Activated CD4-positive, alpha-beta T cell treated with anti-CD3 and anti-CD28 coated beads, Interleukin-2, amount 10 ng/mL, durations not matched to agents 24 days and 14 days (primary cell): ENCODE measurements around the gene ABCC1. TPM values are rescaled to one million over a fixed set of nuclear protein-coding genes. Genes with fewer than 3 reads are reported as not detected.

Source experiments
- DNase-seq: peaks from one replicate; pipeline ENCODE4 v3.0.0; 2022
- H3K27ac Mint-ChIP-seq: one replicate; pipeline ENCODE4 v1.8.0; 2022; ENCODE audit warnings: mild to moderate bottlenecking, mixed read lengths
- H3K27me3 Mint-ChIP-seq: one replicate; pipeline ENCODE4 v1.8.0; 2022; ENCODE audit warnings: mixed read lengths
- H3K36me3 Mint-ChIP-seq: one replicate; pipeline ENCODE4 v1.8.0; 2022; ENCODE audit warnings: low read depth, mild to moderate bottlenecking, mixed read lengths
- H3K4me1 Mint-ChIP-seq: one replicate; pipeline ENCODE4 v1.8.0; 2021; ENCODE audit warnings: mixed read lengths
- H3K4me3 Mint-ChIP-seq: one replicate; pipeline ENCODE4 v1.8.0; 2022; ENCODE audit warnings: mild to moderate bottlenecking, moderate library complexity, mixed read lengths
- H3K9me3 Mint-ChIP-seq: one replicate; pipeline ENCODE4 v1.8.0; 2021; ENCODE audit warnings: mixed read lengths
- intact Hi-C: fragments of 100-400 bp; cut with micrococcal nuclease; formaldehyde crosslinking; loops from one replicate; pipeline ENCODE4 v1.15.1; 2023
- total RNA-seq: library from RNA; stranded (reverse); gene quantifications from 2 replicates; pipeline ENCODE4 v1.2.3, GENCODE V29; 2022

The ABCC1 gene
- total RNA-seq, 1 donor from 2014 or later, result 92.2 TPM

DNA sequence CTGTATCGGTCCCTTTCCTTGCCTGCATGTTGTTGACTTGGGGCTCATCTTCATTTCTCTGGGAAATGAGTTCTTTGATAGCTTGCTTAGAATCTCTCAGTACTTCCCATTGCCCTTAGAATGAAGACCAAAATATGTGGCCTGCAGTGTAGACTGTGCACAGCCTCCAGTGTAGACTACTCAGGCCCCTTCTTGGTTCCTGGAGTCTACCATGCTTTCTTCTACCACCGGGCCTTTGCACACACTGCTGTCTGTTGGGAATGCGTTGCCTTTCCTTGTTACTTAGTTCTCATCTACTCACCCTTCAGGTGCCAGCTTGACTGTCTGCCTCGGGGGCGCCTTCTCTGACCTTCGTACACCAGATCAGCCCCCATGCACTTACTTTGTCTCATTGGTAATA lies 82.0 kb downstream of the ABCC1 start:
- no peaks in the 10 kb centered on the region for H3K27me3 Mint-ChIP-seq
- no peaks in the 10 kb centered on the region for H3K9me3 Mint-ChIP-seq
- DNase-seq, result no peak
- no peak overlapping the region for H3K4me3 Mint-ChIP-seq
- no peak overlapping the region for H3K27ac Mint-ChIP-seq
- intact Hi-C loops, result no loop called here
- peaks cover 38% of the 10 kb centered on the region for H3K36me3 Mint-ChIP-seq
- H3K4me1 Mint-ChIP-seq, result peaks cover 19% of the 10 kb centered on the region

DNA sequence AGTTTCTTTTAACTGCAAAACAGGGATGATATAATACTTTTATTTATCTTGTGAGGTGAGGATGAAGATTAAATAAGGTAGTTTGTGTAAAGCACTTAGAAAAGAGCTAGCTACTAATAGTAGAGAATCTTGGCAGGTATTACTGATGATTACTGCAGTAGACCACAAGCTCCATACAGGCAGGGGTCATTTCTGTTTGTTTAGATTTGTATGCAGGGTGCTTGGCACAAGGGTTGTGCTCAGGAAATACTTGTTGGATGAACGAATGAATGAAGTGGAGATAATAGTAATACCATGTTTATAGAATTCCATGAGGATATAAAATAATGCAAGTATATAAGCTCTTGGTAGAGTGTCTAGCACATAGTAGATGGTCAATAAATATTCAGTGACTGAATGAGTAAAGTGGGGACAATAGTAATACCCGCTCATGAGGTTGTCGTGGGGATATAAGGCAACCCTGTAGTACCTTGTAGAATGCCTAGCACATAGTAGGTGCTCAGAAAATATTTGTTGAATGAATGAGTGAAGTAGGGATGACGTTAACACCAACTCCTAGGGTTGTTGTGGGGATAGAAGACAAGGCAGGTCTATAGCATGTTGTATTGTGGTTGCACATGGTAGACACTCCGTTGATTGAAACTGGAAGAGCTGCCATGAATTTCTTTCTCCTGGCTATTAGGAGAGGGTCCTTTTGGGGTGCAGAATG lies 83.0 kb downstream of the ABCC1 start:
- Mint-ChIP-seq H3K4me1 (peaks cover 16% of the 10 kb centered on the region), H3K36me3 (peaks cover 44% of the 10 kb centered on the region), H3K9me3 (no peaks in the 10 kb centered on the region), H3K27ac (peak overlapping the region; percentile 76), H3K27me3 (no peaks in the 10 kb centered on the region), H3K4me3 (no peak overlapping the region)
- intact Hi-C loops, result no loop called here
- no peak for DNase-seq

DNA sequence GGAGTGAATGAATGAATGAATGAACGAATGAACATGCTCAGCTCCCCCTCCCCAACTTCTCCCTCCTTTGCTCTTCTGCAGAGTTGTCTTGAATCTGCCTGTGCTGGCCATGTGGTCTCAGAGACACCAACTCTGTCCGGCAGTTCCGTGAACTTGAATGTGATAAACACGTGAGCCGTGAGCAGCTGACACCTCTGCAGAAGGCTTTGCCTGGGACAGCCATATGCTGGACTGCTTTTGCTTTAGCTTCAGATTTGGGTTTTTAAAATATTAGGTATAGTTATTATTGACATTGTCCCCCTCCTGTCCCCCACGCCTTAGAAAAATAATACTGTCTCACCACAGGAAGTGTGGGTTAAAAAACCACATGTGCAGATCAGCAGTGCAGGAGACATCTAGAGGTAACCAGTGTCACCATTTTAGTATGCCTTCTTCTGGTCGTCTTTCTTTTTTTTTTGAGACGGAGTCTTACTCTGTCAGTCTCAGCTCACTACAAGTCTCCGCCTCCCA lies 83.8 kb downstream of the ABCC1 start:
- H3K4me3 Mint-ChIP-seq, result peak overlapping the region; percentile 7
- H3K27me3 Mint-ChIP-seq, result no peaks in the 10 kb centered on the region
- H3K9me3 Mint-ChIP-seq, result no peaks in the 10 kb centered on the region
- peak; percentile 77 for DNase-seq
- peaks cover 17% of the 10 kb centered on the region for H3K4me1 Mint-ChIP-seq
- intact Hi-C loops, result no loop called here
- peak overlapping the region; percentile 76 for H3K27ac Mint-ChIP-seq
- H3K36me3 Mint-ChIP-seq, result peaks cover 49% of the 10 kb centered on the region

DNA sequence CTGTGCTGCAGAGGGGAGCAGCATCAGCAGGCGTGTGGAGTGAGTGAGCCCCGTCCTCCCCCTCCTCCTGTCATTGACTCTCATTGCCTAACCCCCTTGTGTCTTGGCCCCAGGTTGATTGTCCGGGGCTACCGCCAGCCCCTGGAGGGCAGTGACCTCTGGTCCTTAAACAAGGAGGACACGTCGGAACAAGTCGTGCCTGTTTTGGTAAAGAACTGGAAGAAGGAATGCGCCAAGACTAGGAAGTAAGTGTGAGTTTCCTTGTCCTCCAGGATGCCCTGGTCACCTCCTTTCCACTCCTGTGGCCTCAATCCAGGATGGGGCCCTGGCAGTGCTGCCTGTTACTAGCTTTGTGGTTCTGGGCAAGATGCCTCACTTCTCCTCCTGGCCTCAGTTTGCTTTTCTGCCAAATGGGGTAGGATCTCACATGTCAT lies 87.0 kb downstream of the ABCC1 start:
- H3K27me3 Mint-ChIP-seq, result no peaks in the 10 kb centered on the region
- no peak for DNase-seq
- no peak overlapping the region for H3K4me3 Mint-ChIP-seq
- H3K36me3 Mint-ChIP-seq, result peaks cover 59% of the 10 kb centered on the region
- intact Hi-C loops, result no loop called here
- H3K4me1 Mint-ChIP-seq, result peaks cover 28% of the 10 kb centered on the region
- no peaks in the 10 kb centered on the region for H3K9me3 Mint-ChIP-seq
- H3K27ac Mint-ChIP-seq, result no peak overlapping the region

DNA sequence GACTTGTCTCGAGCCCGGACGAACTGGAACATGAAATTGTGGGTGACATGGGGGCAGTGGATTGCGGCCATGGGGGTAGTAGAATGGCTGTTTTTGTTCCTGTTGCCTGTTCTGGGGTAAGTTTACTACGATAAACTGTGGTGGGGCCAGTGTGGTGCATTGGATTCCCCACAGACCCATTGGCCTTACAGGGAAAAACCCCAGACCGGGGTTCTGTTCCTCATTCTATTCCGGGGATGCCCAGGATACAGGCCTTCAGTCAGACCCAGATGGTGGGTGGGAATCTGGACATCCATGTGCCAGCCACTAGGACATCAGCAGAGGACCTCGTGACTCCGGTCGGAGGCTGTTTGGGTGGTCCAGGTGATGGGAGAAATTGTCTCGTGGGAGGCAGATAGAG lies 88.1 kb downstream of the ABCC1 start:
- Mint-ChIP-seq H3K4me3 (no peak overlapping the region), H3K27ac (no peak overlapping the region), H3K4me1 (peaks cover 27% of the 10 kb centered on the region), H3K9me3 (no peaks in the 10 kb centered on the region), H3K36me3 (peaks cover 62% of the 10 kb centered on the region), H3K27me3 (no peaks in the 10 kb centered on the region)
- intact Hi-C loops, result no loop called here
- DNase-seq, result no peak

DNA sequence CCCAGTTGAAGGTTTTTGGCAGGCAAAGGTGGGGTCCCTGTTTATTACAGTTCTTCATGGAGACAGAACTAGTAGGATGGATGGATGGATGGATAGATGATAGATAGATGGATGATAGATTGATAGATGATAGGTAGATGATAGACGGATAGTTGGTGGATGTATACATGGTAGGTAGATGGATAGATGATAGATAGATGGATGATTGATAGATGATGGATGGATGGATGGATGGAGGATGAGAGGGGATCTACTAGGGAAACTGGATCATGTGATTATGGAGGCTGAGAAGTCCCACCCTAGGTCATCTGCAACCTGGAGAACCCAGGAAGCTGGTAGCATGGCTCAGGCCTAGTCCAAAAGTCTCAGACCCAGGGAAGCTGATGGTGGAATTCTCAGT lies 88.6 kb downstream of the ABCC1 start:
- no peaks in the 10 kb centered on the region for H3K27me3 Mint-ChIP-seq
- no peaks in the 10 kb centered on the region for H3K9me3 Mint-ChIP-seq
- peaks cover 61% of the 10 kb centered on the region for H3K36me3 Mint-ChIP-seq
- DNase-seq, result no peak
- peak overlapping the region; percentile 9 for H3K27ac Mint-ChIP-seq
- H3K4me3 Mint-ChIP-seq, result no peak overlapping the region
- intact Hi-C loops, result no loop called here
- H3K4me1 Mint-ChIP-seq, result peaks cover 23% of the 10 kb centered on the region

DNA sequence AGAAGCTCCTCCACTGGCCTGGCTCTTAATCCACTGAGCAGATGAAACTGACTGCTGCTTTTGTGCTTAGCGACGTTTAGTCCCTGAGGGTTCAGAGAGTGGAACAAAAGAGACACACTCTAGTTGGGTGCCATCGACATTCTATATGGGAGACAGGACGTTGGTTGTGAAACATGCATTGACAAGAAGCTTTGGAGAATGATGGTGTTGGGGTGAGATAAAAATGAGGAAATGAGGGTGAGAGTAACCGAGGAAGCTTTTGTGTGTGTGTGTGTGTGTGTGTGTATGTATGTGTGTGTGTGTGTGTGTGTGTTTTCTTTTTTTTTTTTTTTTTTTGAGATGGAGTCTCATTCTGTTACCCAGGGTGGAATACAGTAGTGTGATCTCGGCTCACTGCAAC lies 89.5 kb downstream of the ABCC1 start:
- H3K4me1 Mint-ChIP-seq, result peaks cover 14% of the 10 kb centered on the region
- H3K27me3 Mint-ChIP-seq, result no peaks in the 10 kb centered on the region
- no peaks in the 10 kb centered on the region for H3K9me3 Mint-ChIP-seq
- intact Hi-C loops, result no loop called here
- H3K27ac Mint-ChIP-seq, result peak overlapping the region; percentile 44
- no peak for DNase-seq
- H3K4me3 Mint-ChIP-seq, result no peak overlapping the region
- peaks cover 62% of the 10 kb centered on the region for H3K36me3 Mint-ChIP-seq

DNA sequence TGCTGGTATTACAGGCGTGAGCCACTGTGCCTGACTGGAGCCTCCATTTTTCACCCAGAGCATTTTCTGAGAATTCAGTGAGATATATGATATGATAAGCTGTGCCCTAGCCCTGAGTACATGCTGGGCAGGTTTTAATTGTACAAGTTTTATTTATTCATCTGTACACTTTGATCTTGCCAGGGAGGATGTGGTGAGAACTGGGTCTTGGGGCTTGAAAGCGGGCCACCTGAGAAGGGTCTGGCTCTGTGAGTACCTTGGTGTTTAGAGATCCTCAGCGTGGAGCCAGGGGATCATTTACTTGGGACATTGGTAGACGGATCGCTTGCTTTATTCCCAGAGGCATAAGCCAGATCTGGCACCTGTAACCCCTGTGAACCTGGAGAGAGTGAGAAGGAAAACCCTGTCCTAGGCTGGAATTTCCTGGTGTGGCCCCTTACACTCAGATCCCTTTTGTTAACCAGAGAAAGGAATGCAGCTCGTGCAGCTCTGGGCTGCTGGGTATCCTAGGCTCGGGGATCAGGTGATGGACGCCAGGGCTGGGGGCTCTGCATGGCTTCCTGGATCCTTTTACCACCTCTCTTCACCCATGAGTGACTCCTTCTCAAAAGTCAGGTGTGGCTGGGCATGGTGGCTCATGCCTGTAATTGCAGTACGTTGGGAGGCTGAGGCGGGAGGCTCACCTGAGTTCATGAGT lies 91.9 kb downstream of the ABCC1 start:
- peak overlapping the region; percentile 68 for H3K27ac Mint-ChIP-seq
- intact Hi-C loops, result no loop called here

DNA sequence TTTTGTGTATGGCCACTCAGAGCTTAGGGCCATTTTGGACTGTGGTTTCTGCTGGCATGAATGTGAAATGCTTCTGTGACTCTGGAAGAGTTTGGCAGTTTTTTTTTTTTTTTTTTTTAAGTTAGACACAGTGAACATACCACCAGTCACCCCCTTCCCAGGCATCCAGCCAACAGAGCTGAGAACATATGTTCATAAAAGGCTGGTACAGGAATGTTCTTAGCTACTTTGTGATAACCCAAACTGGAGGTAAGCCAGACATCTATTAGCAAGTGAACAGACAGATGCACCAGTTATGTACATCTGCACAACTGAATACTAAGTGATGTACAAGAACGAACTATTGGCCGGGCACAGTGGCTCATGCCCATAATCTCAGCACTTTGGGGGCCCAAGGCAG lies 92.7 kb downstream of the ABCC1 start:
- H3K36me3 Mint-ChIP-seq, result peaks cover 72% of the 10 kb centered on the region
- no peak overlapping the region for H3K4me3 Mint-ChIP-seq
- no peaks in the 10 kb centered on the region for H3K9me3 Mint-ChIP-seq
- peaks cover 27% of the 10 kb centered on the region for H3K4me1 Mint-ChIP-seq
- H3K27ac Mint-ChIP-seq, result no peak overlapping the region
- no peak for DNase-seq
- H3K27me3 Mint-ChIP-seq, result no peaks in the 10 kb centered on the region
- intact Hi-C loops, result no loop called here

More for the DNA sequence above, 91.9 kb downstream of the ABCC1 start:
- Mint-ChIP-seq H3K9me3 (no peaks in the 10 kb centered on the region), H3K27me3 (no peaks in the 10 kb centered on the region), H3K36me3 (peaks cover 74% of the 10 kb centered on the region), H3K4me3 (no peak overlapping the region), H3K4me1 (peaks cover 27% of the 10 kb centered on the region)
- no peak for DNase-seq

DNA sequence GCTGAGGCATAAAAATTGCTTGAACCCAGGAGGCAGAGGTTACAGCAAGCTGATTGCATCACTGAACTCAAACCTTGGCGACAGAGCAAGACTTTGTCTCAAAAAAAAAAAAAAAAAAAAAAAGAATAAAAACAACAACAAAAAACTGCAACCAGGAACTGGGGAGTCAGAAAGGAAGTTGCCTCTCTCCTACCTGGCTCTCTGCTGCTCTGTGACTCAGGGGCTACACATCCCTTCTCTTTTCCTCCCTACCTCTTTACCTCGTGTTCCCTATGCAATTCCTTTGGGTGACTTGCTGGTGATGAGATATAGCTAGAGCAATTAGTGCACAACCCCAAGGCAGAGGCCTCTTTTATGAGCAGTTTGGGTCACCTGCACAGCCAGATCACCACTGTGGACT lies 95.9 kb downstream of the ABCC1 start:
- intact Hi-C loops, result loop anchor here (5.0 kb wide), 1 partner anchor 93 kb away; no protein-coding TSS in a partner anchor
- no peak overlapping the region for H3K4me3 Mint-ChIP-seq
- peaks cover 17% of the 10 kb centered on the region for H3K4me1 Mint-ChIP-seq
- peaks cover 70% of the 10 kb centered on the region for H3K36me3 Mint-ChIP-seq
- no peaks in the 10 kb centered on the region for H3K9me3 Mint-ChIP-seq
- H3K27me3 Mint-ChIP-seq, result no peaks in the 10 kb centered on the region
- no peak for DNase-seq
- peak overlapping the region; percentile 39 for H3K27ac Mint-ChIP-seq

DNA sequence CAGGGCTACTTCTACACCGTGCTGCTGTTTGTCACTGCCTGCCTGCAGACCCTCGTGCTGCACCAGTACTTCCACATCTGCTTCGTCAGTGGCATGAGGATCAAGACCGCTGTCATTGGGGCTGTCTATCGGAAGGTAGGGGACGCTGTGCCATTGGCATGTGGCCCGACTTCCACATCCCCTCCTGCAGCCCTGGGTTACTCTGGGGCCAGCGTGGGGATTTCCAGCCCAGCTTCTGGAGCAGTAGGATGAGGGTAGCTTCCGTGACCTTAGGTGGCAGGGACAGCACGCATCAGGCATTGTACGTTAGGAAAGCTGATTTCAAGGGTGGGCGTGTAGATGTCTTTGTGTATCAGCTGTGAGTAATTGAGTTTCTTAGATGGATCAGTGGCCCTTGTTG lies 96.5 kb downstream of the ABCC1 start:
- Mint-ChIP-seq H3K4me1 (peaks cover 17% of the 10 kb centered on the region), H3K27ac (no peak overlapping the region), H3K9me3 (no peaks in the 10 kb centered on the region), H3K27me3 (no peaks in the 10 kb centered on the region), H3K36me3 (peaks cover 72% of the 10 kb centered on the region), H3K4me3 (no peak overlapping the region)
- DNase-seq, result peak; percentile 62
- intact Hi-C loops, result loop anchor here (5.0 kb wide), 1 partner anchor 94 kb away; no protein-coding TSS in a partner anchor

DNA sequence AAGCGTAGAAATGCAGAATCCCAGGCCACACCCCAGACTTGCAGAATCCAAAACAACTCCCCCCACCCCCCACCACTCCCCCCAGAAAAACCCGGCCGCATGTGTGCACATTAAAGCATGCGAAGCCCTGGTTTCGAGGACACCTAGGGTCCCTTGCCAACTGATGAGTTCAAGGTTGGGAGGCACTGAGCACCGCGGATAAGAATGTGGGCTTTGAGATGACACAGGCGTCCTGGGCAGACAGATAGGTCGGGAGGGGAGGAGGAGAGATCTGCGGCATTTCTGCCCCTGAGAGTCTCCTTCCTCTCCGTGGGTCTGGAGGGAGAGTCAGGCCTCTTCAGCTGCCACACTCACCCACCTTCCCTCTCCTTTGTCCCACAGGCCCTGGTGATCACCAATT lies 98.3 kb downstream of the ABCC1 start:
- no peak for DNase-seq
- Mint-ChIP-seq H3K4me3 (no peak overlapping the region), H3K9me3 (no peaks in the 10 kb centered on the region), H3K27ac (no peak overlapping the region), H3K27me3 (no peaks in the 10 kb centered on the region), H3K4me1 (peaks cover 13% of the 10 kb centered on the region), H3K36me3 (peaks cover 72% of the 10 kb centered on the region)
- intact Hi-C loops, result loop anchor here (5.0 kb wide), 1 partner anchor 95 kb away; no protein-coding TSS in a partner anchor

DNA sequence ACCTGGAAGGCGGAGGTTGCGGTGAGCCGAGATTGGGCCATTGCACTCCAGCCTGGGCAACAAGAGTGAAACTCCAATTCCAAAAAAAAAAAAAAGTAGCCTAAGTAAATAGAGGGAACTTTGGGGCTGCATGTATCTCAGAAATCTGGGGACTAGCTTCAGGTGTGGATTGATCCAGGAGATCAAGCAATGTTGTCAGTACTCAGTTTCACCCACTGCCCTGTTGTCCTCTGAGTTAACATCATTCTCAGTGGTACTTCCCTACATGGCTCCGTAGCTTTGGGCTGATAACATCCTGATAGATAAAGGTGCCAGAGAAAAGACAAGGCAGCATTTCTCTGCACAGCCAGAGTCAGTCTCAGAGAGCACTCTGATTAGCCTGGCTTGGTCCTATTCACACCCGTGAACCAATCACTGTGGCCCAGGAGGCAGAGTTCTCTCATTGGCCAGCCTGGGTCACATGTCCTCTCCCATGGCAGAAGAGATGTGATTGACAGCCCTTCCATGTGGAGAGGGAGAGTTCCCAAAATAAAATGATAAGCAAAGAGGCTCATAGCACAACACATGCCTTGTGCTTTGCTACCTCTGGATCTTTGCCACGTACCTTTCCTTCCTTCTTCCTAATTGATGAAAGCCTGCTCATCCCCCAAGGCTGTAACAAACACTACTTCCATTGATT lies 99.6 kb downstream of the ABCC1 start:
- no peak overlapping the region for H3K4me3 Mint-ChIP-seq
- peaks cover 67% of the 10 kb centered on the region for H3K36me3 Mint-ChIP-seq
- H3K9me3 Mint-ChIP-seq, result no peaks in the 10 kb centered on the region
- H3K4me1 Mint-ChIP-seq, result peaks cover 13% of the 10 kb centered on the region
- H3K27me3 Mint-ChIP-seq, result no peaks in the 10 kb centered on the region
- DNase-seq, result no peak
- no peak overlapping the region for H3K27ac Mint-ChIP-seq
- intact Hi-C loops, result loop anchor here (5.0 kb wide), 1 partner anchor 97 kb away; no protein-coding TSS in a partner anchor

DNA sequence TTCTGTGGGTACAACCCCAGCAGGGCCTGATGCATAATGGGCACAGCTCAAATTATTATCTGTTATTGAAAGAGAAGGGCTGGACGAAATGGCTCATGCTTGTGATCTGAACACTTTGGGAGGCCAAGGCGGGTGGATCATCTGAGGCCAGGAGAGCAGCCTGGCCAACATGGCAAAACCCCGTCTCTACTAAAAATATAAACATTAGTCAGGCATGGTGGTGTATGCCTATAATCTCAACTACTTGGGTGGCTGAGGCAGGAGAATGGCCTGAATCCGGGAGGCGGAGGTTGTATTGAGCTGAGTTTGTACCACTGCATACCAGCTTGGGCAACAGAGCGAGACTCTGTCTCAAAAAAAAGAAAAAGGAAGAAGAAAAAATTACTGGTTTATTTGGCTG lies 100.7 kb downstream of the ABCC1 start:
- no peaks in the 10 kb centered on the region for H3K9me3 Mint-ChIP-seq
- H3K4me3 Mint-ChIP-seq, result no peak overlapping the region
- H3K36me3 Mint-ChIP-seq, result peaks cover 69% of the 10 kb centered on the region
- peaks cover 9% of the 10 kb centered on the region for H3K4me1 Mint-ChIP-seq
- intact Hi-C loops, result no loop called here
- H3K27me3 Mint-ChIP-seq, result no peaks in the 10 kb centered on the region
- no peak for DNase-seq
- no peak overlapping the region for H3K27ac Mint-ChIP-seq
